ENCODE data around the gene MCU. TPM values are rescaled to one million over a fixed set of nuclear protein-coding genes. Genes with fewer than 3 reads are reported as not detected.

MCU gene
- total RNA-seq, 6 experiments from 2014 or later: 6.2 to 14.6 (median 10.4) TPM

DNA sequence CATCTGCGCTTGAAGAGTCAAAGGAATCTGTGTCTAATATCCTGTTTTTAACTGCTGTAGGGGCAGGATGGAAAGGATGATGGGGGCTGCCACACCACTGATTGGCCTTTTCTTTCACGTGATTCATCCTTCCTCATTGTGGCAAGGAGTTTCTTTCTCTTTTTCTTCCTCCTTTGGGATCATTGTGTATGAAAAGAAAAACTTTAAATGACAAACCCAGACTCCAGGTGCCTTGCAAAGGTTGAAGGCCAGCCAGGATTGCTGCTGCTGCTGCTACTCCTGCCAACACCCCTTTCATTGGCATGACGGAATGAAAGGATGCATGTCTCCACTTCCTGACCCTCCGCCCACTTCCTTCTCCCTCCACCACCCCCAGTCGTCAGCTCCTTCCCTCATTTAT, 195.1 kb downstream of the MCU start:
- TF ChIP-seq POLR2A (IDR thresholded peaks at IDR 0.05): no peak
- TF ChIP-seq, protein P1, sequence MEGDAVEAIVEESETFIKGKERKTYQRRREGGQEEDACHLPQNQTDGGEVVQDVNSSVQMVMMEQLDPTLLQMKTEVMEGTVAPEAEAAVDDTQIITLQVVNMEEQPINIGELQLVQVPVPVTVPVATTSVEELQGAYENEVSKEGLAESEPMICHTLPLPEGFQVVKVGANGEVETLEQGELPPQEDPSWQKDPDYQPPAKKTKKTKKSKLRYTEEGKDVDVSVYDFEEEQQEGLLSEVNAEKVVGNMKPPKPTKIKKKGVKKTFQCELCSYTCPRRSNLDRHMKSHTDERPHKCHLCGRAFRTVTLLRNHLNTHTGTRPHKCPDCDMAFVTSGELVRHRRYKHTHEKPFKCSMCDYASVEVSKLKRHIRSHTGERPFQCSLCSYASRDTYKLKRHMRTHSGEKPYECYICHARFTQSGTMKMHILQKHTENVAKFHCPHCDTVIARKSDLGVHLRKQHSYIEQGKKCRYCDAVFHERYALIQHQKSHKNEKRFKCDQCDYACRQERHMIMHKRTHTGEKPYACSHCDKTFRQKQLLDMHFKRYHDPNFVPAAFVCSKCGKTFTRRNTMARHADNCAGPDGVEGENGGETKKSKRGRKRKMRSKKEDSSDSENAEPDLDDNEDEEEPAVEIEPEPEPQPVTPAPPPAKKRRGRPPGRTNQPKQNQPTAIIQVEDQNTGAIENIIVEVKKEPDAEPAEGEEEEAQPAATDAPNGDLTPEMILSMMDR (IDR thresholded peaks at IDR 0.05): no peak
- peaks cover 0 to 6% (median 3%) of the 10 kb centered on the region in 4 donors for H3K4me1 ChIP-seq
- DNase-seq (no peak), ATAC-seq (peak; percentile 47 to 66 (median 62))
- H3K27me3 ChIP-seq: no peaks in the 10 kb centered on the region
- intact Hi-C loops (cut with DNase I): no loop called here
- H3K27ac ChIP-seq: peak overlapping the region in 1 of 3 donors; percentile 47
- H3K9me3 ChIP-seq: no peaks in the 10 kb centered on the region
- WGBS (ENCODE audit: insufficient coverage, low coverage, low lambda C conversion rate, missing lambda C conversion rate): 47% methylated on average over 5 of the region's 5 CpGs
- H3K36me3 ChIP-seq: no peaks in the 10 kb centered on the region
- H3K4me3 ChIP-seq: no peak overlapping the region

DNA sequence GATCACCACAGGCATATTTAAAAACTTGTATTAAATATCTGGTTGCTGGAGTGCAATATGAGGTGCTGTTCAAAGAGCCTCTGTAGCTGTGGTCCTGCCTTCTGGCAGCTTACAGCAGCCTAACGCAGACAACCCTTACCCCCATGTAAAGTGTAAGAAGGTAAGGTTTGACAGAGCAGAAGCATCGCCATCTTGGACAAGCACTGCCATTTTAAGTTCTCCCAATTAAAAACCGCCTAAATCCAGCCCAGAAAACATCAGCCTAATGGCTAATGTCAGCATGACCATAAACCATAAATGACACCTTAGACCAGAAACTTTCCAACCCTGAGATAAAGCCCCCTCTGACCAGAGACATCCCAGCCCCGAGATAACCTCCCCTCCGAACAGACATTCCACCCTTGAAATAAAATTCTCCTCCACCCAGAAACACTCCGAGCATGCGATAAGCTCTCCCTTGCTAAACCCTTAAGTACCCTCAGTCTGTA, 196.3 kb downstream of the MCU start:
- no peaks in the 10 kb centered on the region for H3K9me3 ChIP-seq
- 74% methylated on average over 7 of the region's 7 CpGs for WGBS (ENCODE audit: insufficient coverage, low coverage, low lambda C conversion rate, missing lambda C conversion rate)
- TF ChIP-seq POLR2A (IDR thresholded peaks at IDR 0.05): no peak
- TF ChIP-seq, protein P1 (IDR thresholded peaks at IDR 0.05): no peak
- peaks cover 0 to 17% (median 6%) of the 10 kb centered on the region in 4 donors for H3K4me1 ChIP-seq
- ATAC-seq (no peak), DNase-seq (no peak)
- no peak overlapping the region for H3K4me3 ChIP-seq
- H3K27ac ChIP-seq: no peak overlapping the region
- intact Hi-C loops (cut with DNase I): no loop called here
- H3K36me3 ChIP-seq: no peaks in the 10 kb centered on the region
- no peaks in the 10 kb centered on the region for H3K27me3 ChIP-seq

DNA sequence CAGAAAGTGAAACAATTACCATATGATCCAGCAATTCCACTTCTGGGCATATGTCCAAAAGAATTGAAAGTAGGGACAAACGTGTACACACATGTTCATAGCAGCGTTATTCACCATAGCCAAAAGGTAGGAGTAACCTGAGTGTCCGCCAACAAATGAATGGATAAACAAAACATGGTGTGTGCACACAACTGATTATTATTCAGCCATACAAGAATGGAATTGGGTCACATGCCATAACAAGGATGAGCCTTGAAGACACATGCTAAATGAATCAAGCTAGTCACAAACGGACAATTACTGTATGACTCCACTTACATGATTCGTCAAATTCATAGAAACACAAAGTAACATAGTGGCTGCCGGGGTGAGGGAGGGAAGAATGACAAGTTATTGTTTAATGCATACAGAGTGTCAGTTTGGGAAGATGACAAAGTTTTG, 197.5 kb downstream of the MCU start:
- H3K36me3 ChIP-seq: no peaks in the 10 kb centered on the region
- H3K4me1 ChIP-seq: peaks cover 0 to 20% (median 6%) of the 10 kb centered on the region in 4 donors
- TF ChIP-seq, protein P1 (IDR thresholded peaks at IDR 0.05): no peak
- TF ChIP-seq POLR2A (IDR thresholded peaks at IDR 0.05): no peak
- DNase-seq (no peak), ATAC-seq (peak in 2 of 4 donors; percentile 15 to 22)
- intact Hi-C loops (cut with DNase I): no loop called here
- no peak overlapping the region for H3K4me3 ChIP-seq
- no peak overlapping the region for H3K27ac ChIP-seq
- WGBS (ENCODE audit: insufficient coverage, low coverage, low lambda C conversion rate, missing lambda C conversion rate): 57% methylated on average over 6 of the region's 6 CpGs
- H3K27me3 ChIP-seq: no peaks in the 10 kb centered on the region
- no peaks in the 10 kb centered on the region for H3K9me3 ChIP-seq

DNA sequence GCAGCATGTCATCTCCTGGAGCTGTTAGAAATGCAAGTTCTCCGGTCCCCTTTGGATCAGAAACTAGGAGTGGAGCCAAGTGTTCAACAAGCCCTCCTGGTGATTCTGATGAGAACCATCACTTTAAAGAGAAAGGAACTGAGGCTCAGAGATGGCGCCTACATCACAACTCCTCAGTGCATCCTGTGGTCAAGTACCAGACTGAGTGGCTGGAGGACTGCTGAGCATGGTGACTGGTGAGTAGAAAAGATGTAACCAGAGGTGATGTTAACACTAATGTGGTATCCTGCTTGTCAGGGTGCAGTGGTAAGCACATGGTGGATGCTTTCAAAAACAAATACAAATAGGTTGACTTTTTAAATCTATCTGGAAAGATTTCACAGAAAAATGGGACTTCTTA, 198.1 kb downstream of the MCU start:
- no peak overlapping the region for H3K27ac ChIP-seq
- DNase-seq: no peak

More for the DNA sequence above, 198.1 kb downstream of the MCU start:
- ATAC-seq: no peak
- H3K4me3 ChIP-seq: no peak overlapping the region
- peaks cover 0 to 20% (median 6%) of the 10 kb centered on the region in 4 donors for H3K4me1 ChIP-seq
- intact Hi-C loops (cut with DNase I): no loop called here
- H3K27me3 ChIP-seq: no peaks in the 10 kb centered on the region
- no peaks in the 10 kb centered on the region for H3K36me3 ChIP-seq
- no peaks in the 10 kb centered on the region for H3K9me3 ChIP-seq
- WGBS (ENCODE audit: insufficient coverage, low coverage, low lambda C conversion rate, missing lambda C conversion rate): 67% methylated on average over 1 of the region's 2 CpGs
- TF ChIP-seq, protein P1 (IDR thresholded peaks at IDR 0.05): no peak
- TF ChIP-seq POLR2A (IDR thresholded peaks at IDR 0.05): no peak
